Upper lobe of left lung (tissue), 4 donors: ENCODE data around the gene XRCC4.

Experiments
- CTCF ChIP-seq, 6 experiments: fragments of 450-650 bp in 4 of 6; fragments of 200-600 bp in 2 of 6; sonication (generic) in 2 of 6; IDR thresholded peaks; one replicate each; pipeline ENCODE4 v1.5.1; 2016 to 2019; ENCODE audit warnings: antibody characterized with exemption in 6 of 6
- EP300 ChIP-seq, 4 donors: sonication (generic); formaldehyde crosslinking; IDR thresholded peaks; one replicate each; pipeline ENCODE4 v1.5.1; 2017; ENCODE audit warnings: antibody characterized with exemption in 4 of 4, control low read depth in 2 of 4
- POLR2A ChIP-seq, 4 donors: fragments of 450-650 bp; IDR thresholded peaks; one replicate each; pipeline ENCODE4 v1.5.1; 2016 to 2017; ENCODE audit warnings: antibody characterized with exemption in 4 of 4, mild to moderate bottlenecking in 2 of 4

- TF ChIP-seq CTCF (IDR thresholded peaks at IDR 0.05) (no peak), EP300 (IDR thresholded peaks at IDR 0.05) (no peak), POLR2A (IDR thresholded peaks at IDR 0.05) (no peak)
Observed at GRCh38 chr5:83102364-83102980, 25.1 kb downstream of the XRCC4 start.
